AG04449 (cell line): ENCODE data around the gene KSR2.

Experiments used
- CTCF ChIA-PET: fragments of 350-600 bp; formaldehyde crosslinking; extraction: SDS; loops from one replicate; lab custom pipeline; 2021; ENCODE audit warnings: antibody characterized with exemption; lab: Yijun Ruan, JAX
- POLR2A ChIA-PET: fragments of 400-600, 350-600 bp; formaldehyde crosslinking; extraction: SDS; loops from one replicate; lab custom pipeline; 2020; ENCODE audit warnings: antibody characterized with exemption, inconsistent platforms; lab: Yijun Ruan, JAX
- DNase-seq: peaks from one replicate; pipeline ENCODE4 v3.0.0-alpha.2; 2010; ENCODE audit warnings: low read depth, low spot score
- H3K4me3 ChIP-seq: 2 replicates; pipeline ENCODE4 v1.5.1; 2011; ENCODE audit warnings: low read depth, mild to moderate bottlenecking, control low read depth, low read length
- TF ChIP-seq, protein P1 (sequence below): IDR thresholded peaks from one replicate; pipeline ENCODE4 v1.5.1; 2011; ENCODE audit warnings: mild to moderate bottlenecking, moderate library complexity, low read length, control low read depth, inconsistent platforms; ENCODE audit not compliant: insufficient read depth; ENCODE audit errors: missing control alignments

The KSR2 gene

DNA sequence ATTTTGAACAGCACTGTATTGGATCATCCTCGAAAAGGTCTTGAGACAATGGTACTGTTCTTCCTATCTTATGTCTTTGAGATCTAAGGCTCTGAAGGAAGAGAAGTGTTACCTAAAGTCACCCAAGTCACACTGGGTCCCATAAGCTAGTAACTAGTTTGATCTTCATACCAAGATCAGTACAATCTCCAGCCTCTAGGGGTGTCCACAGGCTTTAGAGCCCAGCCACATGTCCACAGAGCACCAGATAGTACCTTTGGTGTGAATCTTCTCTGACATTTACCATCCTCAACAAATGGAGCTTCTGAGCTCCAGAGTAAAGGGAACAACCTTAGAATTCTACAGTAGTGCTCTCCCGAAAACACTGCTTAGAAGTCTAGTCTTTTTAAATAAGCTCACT lies 78.7 kb downstream of the KSR2 start:
- ChIA-PET POLR2A (no interaction called here), CTCF (interaction anchor here (0.8 to 1.9 kb wide), 6 partner anchors 9 to 146 kb away, joined by 3 to 5 read pairs (median 3); no protein-coding TSS in a partner anchor)
- DNase-seq: no peak
- TF ChIP-seq, protein P1, sequence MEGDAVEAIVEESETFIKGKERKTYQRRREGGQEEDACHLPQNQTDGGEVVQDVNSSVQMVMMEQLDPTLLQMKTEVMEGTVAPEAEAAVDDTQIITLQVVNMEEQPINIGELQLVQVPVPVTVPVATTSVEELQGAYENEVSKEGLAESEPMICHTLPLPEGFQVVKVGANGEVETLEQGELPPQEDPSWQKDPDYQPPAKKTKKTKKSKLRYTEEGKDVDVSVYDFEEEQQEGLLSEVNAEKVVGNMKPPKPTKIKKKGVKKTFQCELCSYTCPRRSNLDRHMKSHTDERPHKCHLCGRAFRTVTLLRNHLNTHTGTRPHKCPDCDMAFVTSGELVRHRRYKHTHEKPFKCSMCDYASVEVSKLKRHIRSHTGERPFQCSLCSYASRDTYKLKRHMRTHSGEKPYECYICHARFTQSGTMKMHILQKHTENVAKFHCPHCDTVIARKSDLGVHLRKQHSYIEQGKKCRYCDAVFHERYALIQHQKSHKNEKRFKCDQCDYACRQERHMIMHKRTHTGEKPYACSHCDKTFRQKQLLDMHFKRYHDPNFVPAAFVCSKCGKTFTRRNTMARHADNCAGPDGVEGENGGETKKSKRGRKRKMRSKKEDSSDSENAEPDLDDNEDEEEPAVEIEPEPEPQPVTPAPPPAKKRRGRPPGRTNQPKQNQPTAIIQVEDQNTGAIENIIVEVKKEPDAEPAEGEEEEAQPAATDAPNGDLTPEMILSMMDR: no peak
- no peak overlapping the region for H3K4me3 ChIP-seq

DNA sequence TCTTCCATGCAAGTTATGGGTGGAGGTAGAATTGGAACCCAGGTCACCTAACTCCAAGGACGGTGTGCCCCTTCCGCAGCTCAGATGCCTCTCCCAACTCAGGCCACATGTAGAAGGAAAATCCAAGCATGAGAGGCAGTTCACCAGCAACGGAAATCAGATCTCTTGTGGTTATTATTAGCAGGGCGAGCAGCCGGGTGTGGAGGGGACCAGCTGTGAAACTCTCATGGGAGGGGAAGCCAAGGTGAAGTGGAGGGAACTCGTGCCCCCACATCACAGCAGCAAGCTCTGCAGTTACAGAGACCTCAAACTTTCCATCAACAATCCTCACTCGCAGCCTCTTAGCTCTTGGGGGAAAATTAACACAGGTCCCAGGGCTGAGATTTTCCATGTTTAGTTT lies 79.7 kb downstream of the KSR2 start:
- no peak overlapping the region for H3K4me3 ChIP-seq
- ChIA-PET POLR2A (no interaction called here), CTCF (interaction anchor here (0.9 to 1.9 kb wide), 2 partner anchors 145 to 147 kb away, joined by 3 to 4 read pairs; no protein-coding TSS in a partner anchor)
- DNase-seq: no peak
- TF ChIP-seq, protein P1: no peak

DNA sequence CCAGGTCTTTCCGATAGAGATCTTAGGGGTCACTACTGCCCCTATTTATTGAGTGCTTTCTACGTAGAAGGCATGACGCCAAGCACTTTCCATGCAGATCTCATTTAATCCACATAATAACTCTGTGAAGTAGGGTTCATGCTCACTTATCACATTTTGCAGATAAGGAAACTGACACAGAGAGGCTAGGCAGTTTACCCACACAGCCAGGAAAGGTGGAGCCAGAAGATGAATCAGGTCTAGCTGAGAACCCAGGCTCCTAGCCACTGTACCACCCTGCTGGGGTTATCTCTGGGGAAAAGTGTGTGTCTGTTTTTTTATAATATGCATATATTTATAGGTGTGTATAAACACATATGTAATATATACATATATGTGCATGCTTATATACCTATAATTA lies 83.6 kb downstream of the KSR2 start:
- H3K4me3 ChIP-seq: no peak overlapping the region
- DNase-seq: no peak
- CTCF ChIA-PET: interaction anchor here (2.2 kb wide), 1 partner anchor 10 kb away, joined by 10 read pairs; no protein-coding TSS in a partner anchor
- POLR2A ChIA-PET: no interaction called here
- TF ChIP-seq, protein P1: no peak

DNA sequence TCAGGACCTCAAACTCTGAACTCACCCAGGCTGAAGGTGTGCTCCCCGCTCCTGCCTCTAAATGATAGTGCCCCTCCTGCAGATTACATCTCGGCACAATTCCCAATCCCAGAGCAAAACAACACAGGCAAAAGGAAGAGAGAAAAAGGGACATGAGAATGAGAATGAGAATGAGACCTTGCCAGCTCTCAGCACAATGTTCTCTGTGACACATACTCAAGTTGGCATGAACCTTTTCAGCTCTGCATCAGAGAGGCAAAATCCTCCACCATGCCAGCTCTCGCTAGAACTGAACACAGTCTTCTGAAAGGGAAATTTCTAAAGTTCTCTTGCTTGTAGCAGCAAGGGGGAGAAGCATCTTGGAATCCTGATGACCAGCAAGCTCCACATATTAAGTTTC lies 84.6 kb downstream of the KSR2 start:
- ChIA-PET CTCF (interaction anchor here (1.1 to 2.2 kb wide), 3 partner anchors 9 to 27 kb away, joined by 5 to 11 read pairs (median 10); no protein-coding TSS in a partner anchor), POLR2A (no interaction called here)
- H3K4me3 ChIP-seq: no peak overlapping the region
- TF ChIP-seq, protein P1: no peak
- no peak for DNase-seq

DNA sequence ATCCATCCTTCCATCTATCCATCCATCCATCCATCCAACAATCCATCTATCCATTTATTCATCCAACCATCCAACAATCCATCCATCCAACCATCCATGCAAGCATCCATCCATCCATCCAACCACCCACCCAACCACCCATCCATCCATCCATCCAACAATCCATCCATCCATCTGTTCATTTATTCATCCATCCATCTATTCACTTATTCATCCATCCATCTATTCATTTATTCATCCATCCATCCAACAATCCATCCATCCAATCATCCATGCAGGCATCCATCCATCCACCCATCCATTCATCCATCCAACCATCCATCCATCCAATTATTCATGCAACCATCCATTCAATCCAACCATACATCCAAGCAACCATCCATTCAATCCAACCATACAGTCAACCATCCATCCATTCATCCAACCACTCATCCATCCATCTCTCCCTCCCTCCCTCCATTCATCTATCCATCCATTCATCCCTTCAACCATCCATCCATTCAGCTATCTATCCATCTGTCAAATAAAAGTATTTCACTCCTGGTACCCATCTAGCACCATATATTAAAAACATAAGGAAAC lies 86.1 kb downstream of the KSR2 start:
- ChIA-PET CTCF (interaction anchor here (1.5 kb wide), 1 partner anchor 26 kb away, joined by 11 read pairs; no protein-coding TSS in a partner anchor), POLR2A (no interaction called here)
- no peak overlapping the region for H3K4me3 ChIP-seq
- TF ChIP-seq, protein P1: no peak
- no peak for DNase-seq

DNA sequence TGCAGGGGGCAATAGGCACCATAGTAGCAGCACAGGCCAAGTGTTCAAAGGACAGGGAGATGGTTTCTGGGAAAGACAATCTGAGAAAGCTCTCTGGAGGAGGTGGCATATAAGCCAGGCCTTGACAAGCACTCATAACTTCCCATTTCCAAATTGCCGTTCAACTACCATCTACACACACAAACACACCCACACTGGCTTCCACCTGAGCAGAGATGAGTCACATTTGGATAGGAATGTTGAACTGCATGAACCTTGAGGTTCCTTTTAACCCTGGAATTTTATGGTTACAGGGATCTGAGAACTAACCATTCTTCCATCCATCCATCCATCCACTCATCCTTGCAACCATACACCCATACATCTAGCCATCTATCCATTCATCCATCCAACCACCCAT lies 86.6 kb downstream of the KSR2 start:
- TF ChIP-seq, protein P1: no peak
- ChIA-PET CTCF (interaction anchor here (1.3 kb wide), 1 partner anchor 8 kb away, joined by 3 read pairs; no protein-coding TSS in a partner anchor), POLR2A (no interaction called here)
- no peak overlapping the region for H3K4me3 ChIP-seq
- DNase-seq: no peak
